Bronchial epithelial cell (primary cell): ENCODE measurements around the gene SCAMP1. TPM values are rescaled to one million over a fixed set of nuclear protein-coding genes. Genes with fewer than 3 reads are reported as not detected.

Experiments
- DNase-seq: peaks from one replicate; pipeline ENCODE4 v3.0.0-alpha.2; 2010; ENCODE audit warnings: low read depth
- FAIRE-seq: peaks from 2 replicates; lab custom pipeline; 2011; peaks lifted over from hg19 to GRCh38; lab: Jason Lieb, UNC
- H3K27me3 ChIP-seq: 2 replicates; pipeline ENCODE4 v1.5.1; 2011; ENCODE audit warnings: low read length; ENCODE audit not compliant: control insufficient read depth, insufficient read depth
- H3K36me3 ChIP-seq: 2 replicates; pipeline ENCODE4 v1.5.1; 2011; ENCODE audit warnings: low read length; ENCODE audit not compliant: control insufficient read depth, insufficient read depth
- H3K4me3 ChIP-seq: 2 replicates; pipeline ENCODE4 v1.5.1; 2011; ENCODE audit warnings: mild to moderate bottlenecking, low read depth, low read length, control low read depth
- CTCF ChIP-seq: IDR thresholded peaks from 2 replicates; pipeline ENCODE4 v1.5.1; 2011; ENCODE audit warnings: mild to moderate bottlenecking, moderate library complexity, low read length, control low read depth, inconsistent platforms; ENCODE audit not compliant: insufficient read depth, severe bottlenecking
- total RNA-seq: library from RNA; depleted of rRNA; stranded (reverse); fragments of >200 nt; gene quantifications from 2 replicates; pipeline ENCODE4 v1.2.1, GENCODE V29; 2014

The SCAMP1 gene
- total RNA-seq, 1 donor from 2014 or later: 58.7 TPM

GRCh38 chr5:78503958-78504653, 143.7 kb downstream of the SCAMP1 start:
- no peak for TF ChIP-seq CTCF
- FAIRE-seq: no peak
- no peak for DNase-seq
- peaks cover 1% of the 10 kb centered on the region for H3K36me3 ChIP-seq
- no peaks in the 10 kb centered on the region for H3K27me3 ChIP-seq
- H3K4me3 ChIP-seq: no peak overlapping the region

DNA sequence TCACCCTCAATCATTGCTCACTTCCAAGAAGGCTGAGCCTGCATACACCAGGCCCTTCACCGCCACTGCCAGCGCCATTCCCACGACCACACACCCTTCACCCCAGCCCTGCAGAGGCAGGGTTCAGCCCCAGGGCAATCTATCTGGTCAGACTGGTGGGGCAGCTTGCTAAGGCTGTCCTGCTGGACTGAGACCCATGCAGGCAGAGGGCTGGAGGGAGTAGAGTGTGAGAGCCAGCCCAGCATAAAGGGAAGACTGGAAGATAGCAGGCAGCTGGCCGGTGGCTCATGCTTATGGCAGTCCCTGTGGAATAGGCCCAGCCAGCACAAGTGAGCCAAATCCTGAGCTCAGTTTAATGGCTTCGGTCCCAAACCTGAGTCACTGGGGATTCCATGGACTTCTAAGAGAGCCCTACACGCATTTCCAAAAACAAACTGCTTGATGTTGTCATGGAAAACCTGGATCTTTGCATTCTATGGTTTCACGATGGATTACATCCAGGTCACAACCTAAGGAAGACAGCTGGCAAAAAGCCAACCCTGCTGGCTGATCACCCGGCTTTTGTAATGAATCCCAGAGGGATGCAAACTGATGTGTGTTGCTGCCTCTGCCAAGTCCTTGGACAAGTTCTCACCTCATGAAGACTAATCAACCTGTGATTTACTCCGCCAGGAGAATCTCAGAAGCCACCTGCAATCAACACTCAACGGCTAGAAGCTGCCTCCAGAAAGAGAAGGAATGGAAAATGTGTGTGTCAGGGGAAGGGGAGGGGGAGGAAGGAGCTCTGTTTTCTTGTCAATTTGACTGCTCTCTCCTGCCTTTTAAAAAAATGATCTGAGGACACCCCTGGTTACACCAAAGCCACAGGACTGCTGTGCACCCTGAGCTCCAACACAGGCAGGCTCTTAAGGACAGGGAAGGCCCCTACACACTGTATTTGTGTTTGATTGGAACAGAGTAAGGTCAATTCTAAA, 144.6 kb downstream of the SCAMP1 start:
- no peaks in the 10 kb centered on the region for H3K27me3 ChIP-seq
- peak; percentile 36 for FAIRE-seq
- peaks cover 1% of the 10 kb centered on the region for H3K36me3 ChIP-seq
- H3K4me3 ChIP-seq: no peak overlapping the region
- DNase-seq: peak; percentile 97
- TF ChIP-seq CTCF: no peak

DNA sequence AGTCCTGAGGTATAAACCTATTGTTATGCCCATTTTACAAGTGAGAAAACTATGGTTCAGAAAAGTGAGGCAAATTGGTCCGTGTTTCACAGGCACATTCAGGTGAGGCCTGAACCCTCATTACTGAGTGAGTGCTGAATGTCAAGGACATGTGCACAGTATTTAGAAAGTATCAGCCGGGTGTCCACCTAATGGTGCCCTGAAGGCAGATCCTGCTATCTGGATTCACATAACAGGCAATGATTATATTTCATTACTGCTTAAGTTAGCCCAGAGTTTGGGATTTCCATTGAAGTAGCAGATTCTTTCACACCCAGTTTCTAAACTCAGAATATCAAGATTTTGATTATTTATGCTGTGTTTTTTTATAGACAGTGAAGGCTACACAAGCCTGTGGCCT, 145.4 kb downstream of the SCAMP1 start:
- no peak for TF ChIP-seq CTCF
- Histone ChIP-seq H3K36me3 (peaks cover 1% of the 10 kb centered on the region), H3K4me3 (no peak overlapping the region), H3K27me3 (no peaks in the 10 kb centered on the region)
- DNase-seq: no peak
- FAIRE-seq: no peak

- FAIRE-seq: no peak
- Histone ChIP-seq H3K4me3 (no peak overlapping the region), H3K27me3 (no peaks in the 10 kb centered on the region), H3K36me3 (peaks cover 1% of the 10 kb centered on the region)
- no peak for DNase-seq
- TF ChIP-seq CTCF: no peak
Observed at GRCh38 chr5:78506261-78507024, 146.0 kb downstream of the SCAMP1 start.

- no peak overlapping the region for H3K4me3 ChIP-seq
- H3K27me3 ChIP-seq: no peaks in the 10 kb centered on the region
- peaks cover 1% of the 10 kb centered on the region for H3K36me3 ChIP-seq
- no peak for TF ChIP-seq CTCF
- no peak for FAIRE-seq
- DNase-seq: no peak
Observed at GRCh38 chr5:78507531-78507930, 147.1 kb downstream of the SCAMP1 start.
